GM23338 (cell line): Measurements from ENCODE around the gene TMEM132D. TPM values are rescaled to one million over a fixed set of nuclear protein-coding genes. Genes with fewer than 3 reads are reported as not detected.

Experiments used
- ATAC-seq: fragments of 200-7000 bp; cut with Tn5 transposase; 3 replicates; pipeline ENCODE4 v1.9.1; 2020
- DNase-seq: peaks from one replicate; pipeline ENCODE4 v3.0.0-alpha.2; 2015; ENCODE audit warnings: low spot score
- H2AFZ ChIP-seq: fragments of 200-600 bp; sonication (generic); 2 replicates; pipeline ENCODE4 v1.8.0; 2016; ENCODE audit warnings: antibody characterized with exemption, mild to moderate bottlenecking, moderate library complexity
- H3F3A ChIP-seq: fragments of 200-600 bp; sonication (generic); replicated peaks from 2 replicates; pipeline ENCODE4 v1.8.0; 2017; ENCODE audit warnings: antibody characterized with exemption, mixed run types, low read depth
- H3K27ac ChIP-seq: fragments of 200-600 bp; sonication (generic); 2 replicates; pipeline ENCODE4 v1.6.1; 2016; ENCODE audit warnings: low read depth
- H3K27me3 ChIP-seq: fragments of 200-600 bp; sonication (generic); 2 replicates; pipeline ENCODE4 v1.8.0; 2016; ENCODE audit warnings: mild to moderate bottlenecking, mixed run types, moderate library complexity; ENCODE audit not compliant: insufficient read depth
- H3K36me3 ChIP-seq: fragments of 200-600 bp; sonication (generic); 2 replicates; pipeline ENCODE4 v1.8.0; 2016; ENCODE audit warnings: mild to moderate bottlenecking; ENCODE audit not compliant: insufficient read depth
- H3K4me1 ChIP-seq: fragments of 200-600 bp; sonication (generic); 2 replicates; pipeline ENCODE4 v1.8.0; 2016; ENCODE audit warnings: mild to moderate bottlenecking, moderate library complexity; ENCODE audit not compliant: insufficient read depth
- H3K4me2 ChIP-seq: fragments of 200-600 bp; sonication (generic); 2 replicates; pipeline ENCODE4 v1.7.1; 2017; ENCODE audit warnings: mixed run types
- H3K4me3 ChIP-seq: fragments of 200-600 bp; sonication (generic); 2 replicates; pipeline ENCODE4 v1.6.1; 2016; ENCODE audit warnings: mixed run types
- H3K79me2 ChIP-seq: fragments of 200-600 bp; sonication (generic); replicated peaks from 2 replicates; pipeline ENCODE4 v1.8.0; 2017; ENCODE audit warnings: mild to moderate bottlenecking; ENCODE audit not compliant: insufficient read depth
- H3K9me2 ChIP-seq: fragments of 200-600 bp; sonication (generic); 2 replicates; pipeline ENCODE4 v1.8.0; 2017; ENCODE audit not compliant: insufficient read depth
- H4K20me1 ChIP-seq: fragments of 200-600 bp; sonication (generic); replicated peaks from 2 replicates; pipeline ENCODE4 v1.8.0; 2017; ENCODE audit warnings: mild to moderate bottlenecking; ENCODE audit not compliant: insufficient read depth
- H3K27ac Mint-ChIP-seq: 2 replicates; pipeline ENCODE4 v1.8.0; 2020; ENCODE audit warnings: inconsistent platforms, mild to moderate bottlenecking, moderate library complexity, mixed read lengths
- H3K27me3 Mint-ChIP-seq: 3 replicates; pipeline ENCODE4 v1.8.0; 2022; ENCODE audit warnings: low read depth, mild to moderate bottlenecking, moderate library complexity, mixed read lengths, inconsistent platforms; ENCODE audit not compliant: insufficient read depth, poor library complexity
- H3K36me3 Mint-ChIP-seq: 3 replicates; pipeline ENCODE4 v1.8.0; 2021; ENCODE audit warnings: low read depth, mild to moderate bottlenecking, inconsistent platforms, moderate library complexity, mixed read lengths
- H3K4me1 Mint-ChIP-seq: 3 replicates; pipeline ENCODE4 v1.8.0; 2020; ENCODE audit warnings: mild to moderate bottlenecking, inconsistent platforms, mixed read lengths
- H3K4me3 Mint-ChIP-seq: 3 replicates; pipeline ENCODE4 v1.8.0; 2021; ENCODE audit warnings: moderate library complexity, mild to moderate bottlenecking, inconsistent platforms, mixed read lengths
- H3K9me3 Mint-ChIP-seq: 3 replicates; pipeline ENCODE4 v1.8.0; 2020; ENCODE audit warnings: moderate library complexity, mild to moderate bottlenecking, inconsistent platforms, mixed read lengths
- CTCF ChIP-seq, 2 experiments: fragments of 200-600 bp in 1 of 2; sonication (generic) in 1 of 2; conservative IDR thresholded peaks; 2 replicates each; pipeline versions ENCODE4 v1.5.1 to v1.6.1; 2016 to 2017; ENCODE audit warnings: antibody characterized with exemption in 2 of 2, low read depth in 2 of 2, mild to moderate bottlenecking in 2 of 2, moderate library complexity in 1 of 2
- JUNB ChIP-seq: IDR thresholded peaks from one replicate; pipeline ENCODE4 v1.6.1; 2016; ENCODE audit warnings: antibody characterized with exemption; ENCODE audit not compliant: unreplicated experiment
- NANOG ChIP-seq: IDR thresholded peaks from 2 replicates; pipeline ENCODE4 v1.6.1; 2016; ENCODE audit warnings: antibody characterized with exemption, borderline replicate concordance
- POLR2AphosphoS5 ChIP-seq: IDR thresholded peaks from 2 replicates; pipeline ENCODE4 v1.6.1; 2016; ENCODE audit warnings: antibody characterized with exemption, low read depth
- ZNF462 ChIP-seq: fragments of 250-450 bp; sonication (Bioruptor Pico); IDR thresholded peaks from 2 replicates; pipeline ENCODE4 v1.5.0; 2020; ENCODE audit warnings: mild to moderate bottlenecking, moderate library complexity
- polyA plus RNA-seq: library from polyadenylated mRNA; unstranded; fragments of >200 nt; fragmentation: Nextera tagmentation; extraction: Ambion mirVana; gene quantifications from 2 replicates; pipeline ENCODE4 v1.2.1, GENCODE V29; 2016
- total RNA-seq: library from RNA; depleted of rRNA; stranded (reverse); fragments of >200 nt; shearing (Covaris generic); gene quantifications from 2 replicates; pipeline ENCODE4 v1.2.3, GENCODE V29; 2014

The TMEM132D gene
- total and polyA plus RNA-seq, 2 experiments from 2014 or later = 0.44 to 5.3 TPM

- TF ChIP-seq POLR2AphosphoS5 = no peak
- Histone ChIP-seq H3K9me2 (no peaks in the 10 kb centered on the region), H3K27ac (no peak overlapping the region), H3K27me3 (no peaks in the 10 kb centered on the region), H3K79me2 (no peaks in the 10 kb centered on the region), H3K4me2 (no peak overlapping the region), H3K4me1 (no peaks in the 10 kb centered on the region), H3K4me3 (no peak overlapping the region), H3K36me3 (no peaks in the 10 kb centered on the region), H4K20me1 (no peaks in the 10 kb centered on the region), H2AFZ (no peak overlapping the region), H3F3A (no peaks in the 10 kb centered on the region)
- Mint-ChIP-seq H3K27me3 (peaks cover 3% of the 10 kb centered on the region), H3K36me3 (peaks cover 39% of the 10 kb centered on the region), H3K9me3 (peaks cover 99% of the 10 kb centered on the region), H3K4me1 (no peaks in the 10 kb centered on the region), H3K4me3 (no peak overlapping the region), H3K27ac (no peak overlapping the region)
- DNase-seq (no peak), ATAC-seq (no peak)
Measured at GRCh38 chr12:129294868-129295267, 609.0 kb downstream of the TMEM132D start.

- H3K27ac ChIP-seq = no peak overlapping the region
- 0 out of 2 replicates have a peak, but pooled peaks cover 2% of the 10 kb centered on the region for H3K4me1 ChIP-seq
- Mint-ChIP-seq H3K4me1 (no peaks in the 10 kb centered on the region), H3K9me3 (peaks cover 96% of the 10 kb centered on the region), H3K27ac (no peak overlapping the region), H3K36me3 (peaks cover 45% of the 10 kb centered on the region), H3K27me3 (no peaks in the 10 kb centered on the region), H3K4me3 (no peak overlapping the region)
- no peaks in the 10 kb centered on the region; the same call in 1 of the 2 replicates for H3K36me3 ChIP-seq
- H3K27me3 ChIP-seq = no peaks in the 10 kb centered on the region
- DNase-seq (no peak), ATAC-seq (no peak)
- H3K9me2 ChIP-seq = no peaks in the 10 kb centered on the region
- TF ChIP-seq CTCF (conservative IDR thresholded peaks at IDR 0.05; ENCODE audit: low read depth in 2 of 2) (no peak), ZNF462 (CRISPR knock-in tag) (no peak), JUNB (no peak), NANOG (no peak)
- no peaks in the 10 kb centered on the region for H3F3A ChIP-seq
- no peak overlapping the region for H3K4me3 ChIP-seq
- no peaks in the 10 kb centered on the region for H3K79me2 ChIP-seq
- no peak overlapping the region for H3K4me2 ChIP-seq
- H2AFZ ChIP-seq = no peak overlapping the region
- H4K20me1 ChIP-seq = no peaks in the 10 kb centered on the region
Measured at GRCh38 chr12:129279771-129280170, 624.1 kb downstream of the TMEM132D start.
